SKM-1 (cell line): ENCODE data around the gene CIAO1.
"Not testable (repeated sequence)": the region's sequence is repeated elsewhere in the genome, so short reads cannot be mapped to it uniquely, and the experiment has no call there.

Source experiments
- DNase-seq: peaks from one replicate; lab custom pipeline; 2025; ENCODE audit not compliant: unreplicated experiment; lab: John Stamatoyannopoulos, UW

CIAO1 gene

GRCh38 chr2:96265840-96266679 is at the start of gene CIAO1, which contains the start of gene TMEM127:
Gene CIAO1, plus strand, starts transcription at chr2:96266225. Its CDS starts 126 bp downstream, at chr2:96266351.
Gene TMEM127, minus strand, starts transcription at chr2:96265997. Its CDS starts 616 bp downstream, at chr2:96265381.
- DNase-seq = peak; percentile 96

GRCh38 chr2:96218508-96219131 is 47.4 kb upstream of the CIAO1 start:
- DNase-seq = no peak

GRCh38 chr2:96219959-96220358 is 46.1 kb upstream of the CIAO1 start:
- not testable (repeated sequence) for DNase-seq

GRCh38 chr2:96221106-96221505 is 44.9 kb upstream of the CIAO1 start:
- peak; percentile 66 for DNase-seq

- peak; percentile 55 for DNase-seq
Measured at GRCh38 chr2:96225016-96225533, 41.0 kb upstream of the CIAO1 start.

- DNase-seq = no peak
Measured at GRCh38 chr2:96231316-96231715, 34.7 kb upstream of the CIAO1 start.

GRCh38 chr2:96233436-96233835 is 32.6 kb upstream of the CIAO1 start:
- DNase-seq = no peak

GRCh38 chr2:96233880-96234316 is 32.1 kb upstream of the CIAO1 start:
- DNase-seq = no peak

GRCh38 chr2:96236882-96237281 is 29.1 kb upstream of the CIAO1 start:
- no peak for DNase-seq

GRCh38 chr2:96238266-96238665 is 27.8 kb upstream of the CIAO1 start:
- no peak for DNase-seq

- DNase-seq = no peak
Measured at GRCh38 chr2:96239091-96239490, 26.9 kb upstream of the CIAO1 start.

- no peak for DNase-seq
Measured at GRCh38 chr2:96239745-96240264, 26.2 kb upstream of the CIAO1 start.

- no peak for DNase-seq
Measured at GRCh38 chr2:96240341-96241038, 25.5 kb upstream of the CIAO1 start.

- DNase-seq = no peak
Measured at GRCh38 chr2:96241227-96241626, 24.8 kb upstream of the CIAO1 start.

GRCh38 chr2:96241900-96242611 is 24.0 kb upstream of the CIAO1 start:
- peak; percentile 77 for DNase-seq

GRCh38 chr2:96243843-96244242 is 22.2 kb upstream of the CIAO1 start:
- DNase-seq = no peak

GRCh38 chr2:96245609-96246390 is 20.2 kb upstream of the CIAO1 start:
- peak; percentile 81 for DNase-seq

GRCh38 chr2:96247009-96247408 is 19.0 kb upstream of the CIAO1 start:
- DNase-seq = no peak

- DNase-seq = no peak
Measured at GRCh38 chr2:96247896-96248295, 18.1 kb upstream of the CIAO1 start.

- DNase-seq = no peak
Measured at GRCh38 chr2:96248624-96249023, 17.4 kb upstream of the CIAO1 start.
